Psoas muscle (tissue), 8 donors: ENCODE data around the gene ACE. TPM values are rescaled to one million over a fixed set of nuclear protein-coding genes. Genes with fewer than 3 reads are reported as not detected.

Experiments
- ATAC-seq, 4 donors: fragments of 200-7000 bp; cut with Tn5 transposase; one replicate each; pipeline ENCODE4 v1.9.1; 2020; ENCODE audit warnings: moderate library complexity in 3 of 4, mild to moderate bottlenecking in 2 of 4
- DNase-seq, 2 donors: peaks; one replicate each; pipeline ENCODE4 v3.0.0-alpha.2; 2020
- H3K27ac ChIP-seq: fragments of 200-600 bp; one replicate; pipeline ENCODE4 v1.8.0; 2022
- H3K27me3 ChIP-seq, 3 donors: fragments of 200-600 bp in 1 of 3; one replicate each; pipeline versions ENCODE4 v1.6.1 to v1.8.0; 2013 to 2022; ENCODE audit warnings: low read length in 2 of 3, mild to moderate bottlenecking in 2 of 3, moderate library complexity in 1 of 3; ENCODE audit not compliant: insufficient read depth in 3 of 3
- H3K36me3 ChIP-seq, 2 donors: fragments of 200-600 bp in 1 of 2; one replicate each; pipeline versions ENCODE4 v1.6.1 to v1.8.0; 2013 to 2022; ENCODE audit warnings: low read depth in 1 of 2, mild to moderate bottlenecking in 1 of 2, moderate library complexity in 1 of 2; ENCODE audit not compliant: insufficient read depth in 1 of 2
- H3K4me1 ChIP-seq: fragments of 200-600 bp; one replicate; pipeline ENCODE4 v1.8.0; 2022
- H3K4me3 ChIP-seq: fragments of 200-600 bp; one replicate; pipeline ENCODE4 v1.8.0; 2022; ENCODE audit warnings: mild to moderate bottlenecking
- H3K9me3 ChIP-seq: fragments of 200-600 bp; one replicate; pipeline ENCODE4 v1.8.0; 2022
- WGBS, 3 donors: extraction: QIAGEN DNeasy Blood & Tissue Kit; methylation state at CpG; one replicate each; pipeline versions ENCODE4 v1.1.6 to v1.1.7; 2013; 5-methylcytosine and 5-hydroxymethylcytosine counted together
- intact Hi-C, 2 donors: fragments of 100-400 bp; cut with DNase I; formaldehyde crosslinking; loops; one replicate each; pipeline versions ENCODE4 v1.11.0 to v1.14.2; 2022
- polyA plus RNA-seq, 3 donors: library from polyadenylated mRNA; stranded (reverse); fragments of 200-250 nt; gene quantifications; one replicate each; pipeline ENCODE4 v1.2.3, GENCODE V29; 2013
- total RNA-seq, 4 donors: library from RNA; stranded (reverse); fragmentation: NEBNext Ultra II Directional in 2 of 4; extraction: Animal tissue kit (Norgen Biotek cat#: 25700) in 2 of 4; gene quantifications; one replicate each; pipeline versions ENCODE4 v1.2.1 to v1.2.4, GENCODE V29; 2021 to 2023
- TF ChIP-seq, protein P1 (sequence below): fragments of 200-600 bp; IDR thresholded peaks from one replicate; pipeline ENCODE4 v1.8.0; 2022; ENCODE audit warnings: antibody characterized with exemption
- donor health status: healthy with polysubstance abuse.
- donor health status: DM: no; HTN: no; CAD: no; lungs with moderate emphysema.
- donor health status: Bipolar disorder and iron deficiency.
- donor health status: healthy.
- donor health status: DM: yes; HTN: yes; CAD: no.
- donor health status: DM: no; HTN: no; CAD: no.
- donor health status: DM: no; HTN: no; CAD: no.
- donor health status: DM: yes; HTN: yes; CAD: no.

ACE gene
- total and polyA plus RNA-seq, 7 donors: 0.82 to 12.5 (median 2.0) TPM

DNA sequence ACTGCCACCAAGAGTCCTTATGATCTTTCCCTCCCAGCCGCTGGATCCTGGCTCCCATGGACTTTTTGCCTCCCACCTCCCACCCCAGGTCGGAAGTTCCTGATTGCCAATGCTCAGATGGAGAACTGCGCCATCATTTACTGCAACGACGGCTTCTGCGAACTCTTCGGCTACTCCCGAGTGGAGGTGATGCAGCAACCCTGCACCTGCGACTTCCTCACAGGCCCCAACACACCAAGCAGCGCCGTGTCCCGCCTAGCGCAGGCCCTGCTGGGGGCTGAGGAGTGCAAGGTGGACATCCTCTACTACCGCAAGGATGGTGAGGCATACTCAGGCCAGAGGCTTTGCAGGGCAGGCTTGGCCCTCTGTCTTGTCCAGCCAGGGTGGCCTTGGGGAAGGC lies 47.2 kb downstream of the ACE start:
- no peak overlapping the region for H3K4me3 ChIP-seq
- peaks cover 0 to 26% (median 2%) of the 10 kb centered on the region in 3 donors for H3K27me3 ChIP-seq
- H3K36me3 ChIP-seq: no peaks in the 10 kb centered on the region
- H3K27ac ChIP-seq: no peak overlapping the region
- no peak for DNase-seq
- no peaks in the 10 kb centered on the region for H3K9me3 ChIP-seq
- TF ChIP-seq, protein P1, sequence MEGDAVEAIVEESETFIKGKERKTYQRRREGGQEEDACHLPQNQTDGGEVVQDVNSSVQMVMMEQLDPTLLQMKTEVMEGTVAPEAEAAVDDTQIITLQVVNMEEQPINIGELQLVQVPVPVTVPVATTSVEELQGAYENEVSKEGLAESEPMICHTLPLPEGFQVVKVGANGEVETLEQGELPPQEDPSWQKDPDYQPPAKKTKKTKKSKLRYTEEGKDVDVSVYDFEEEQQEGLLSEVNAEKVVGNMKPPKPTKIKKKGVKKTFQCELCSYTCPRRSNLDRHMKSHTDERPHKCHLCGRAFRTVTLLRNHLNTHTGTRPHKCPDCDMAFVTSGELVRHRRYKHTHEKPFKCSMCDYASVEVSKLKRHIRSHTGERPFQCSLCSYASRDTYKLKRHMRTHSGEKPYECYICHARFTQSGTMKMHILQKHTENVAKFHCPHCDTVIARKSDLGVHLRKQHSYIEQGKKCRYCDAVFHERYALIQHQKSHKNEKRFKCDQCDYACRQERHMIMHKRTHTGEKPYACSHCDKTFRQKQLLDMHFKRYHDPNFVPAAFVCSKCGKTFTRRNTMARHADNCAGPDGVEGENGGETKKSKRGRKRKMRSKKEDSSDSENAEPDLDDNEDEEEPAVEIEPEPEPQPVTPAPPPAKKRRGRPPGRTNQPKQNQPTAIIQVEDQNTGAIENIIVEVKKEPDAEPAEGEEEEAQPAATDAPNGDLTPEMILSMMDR: no peak
- ATAC-seq: no peak
- intact Hi-C loops: no loop called here
- no peaks in the 10 kb centered on the region for H3K4me1 ChIP-seq
- WGBS, 3 donors: 88 to 93% (median 88%) methylated on average over 14 of the region's 14 CpGs

DNA sequence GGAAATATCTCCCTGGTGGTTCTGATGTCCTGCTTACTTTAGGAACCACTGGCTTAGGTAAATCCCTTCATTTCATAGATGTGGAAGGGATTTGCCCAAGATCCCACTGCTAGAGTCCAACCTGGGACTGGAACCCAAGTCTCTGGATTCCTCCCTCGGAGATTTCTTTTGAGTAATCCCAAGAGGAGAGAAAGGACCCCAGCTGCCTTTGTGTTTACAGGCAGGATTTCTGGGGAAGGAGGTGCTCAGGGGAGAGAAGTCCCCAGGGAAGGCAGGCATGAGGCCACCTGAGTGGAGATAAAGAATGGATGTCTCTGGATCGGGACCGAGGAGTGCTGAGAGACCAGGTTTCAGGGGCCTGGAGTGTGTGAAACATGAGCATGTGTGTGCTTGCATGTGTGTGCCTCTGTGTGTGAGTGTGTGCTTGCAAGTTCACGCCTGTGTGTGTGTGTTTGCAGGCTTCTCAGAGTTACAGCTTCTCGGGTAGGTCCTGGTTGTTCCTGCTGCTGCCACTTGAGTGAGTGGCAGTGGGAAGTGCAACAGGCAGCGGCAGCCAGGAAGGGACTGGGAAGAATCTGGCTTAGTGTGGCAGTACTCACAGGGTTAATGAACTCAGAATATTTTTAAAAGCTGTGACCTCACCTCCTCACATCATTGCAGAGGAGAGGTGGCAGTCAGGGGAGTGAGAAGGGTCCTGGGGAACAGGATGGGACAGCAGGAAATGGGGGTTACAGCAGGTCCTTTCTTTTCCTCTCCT lies 48.5 kb downstream of the ACE start:
- H3K4me1 ChIP-seq: no peaks in the 10 kb centered on the region
- no peak for DNase-seq
- TF ChIP-seq, protein P1: no peak
- intact Hi-C loops: no loop called here
- no peaks in the 10 kb centered on the region for H3K9me3 ChIP-seq
- no peak for ATAC-seq
- no peaks in the 10 kb centered on the region for H3K36me3 ChIP-seq
- WGBS, 3 donors: 46 to 56% (median 54%) methylated on average over 6 of the region's 6 CpGs
- H3K27me3 ChIP-seq: peaks cover 0 to 26% (median 2%) of the 10 kb centered on the region in 3 donors
- no peak overlapping the region for H3K4me3 ChIP-seq
- H3K27ac ChIP-seq: no peak overlapping the region

DNA sequence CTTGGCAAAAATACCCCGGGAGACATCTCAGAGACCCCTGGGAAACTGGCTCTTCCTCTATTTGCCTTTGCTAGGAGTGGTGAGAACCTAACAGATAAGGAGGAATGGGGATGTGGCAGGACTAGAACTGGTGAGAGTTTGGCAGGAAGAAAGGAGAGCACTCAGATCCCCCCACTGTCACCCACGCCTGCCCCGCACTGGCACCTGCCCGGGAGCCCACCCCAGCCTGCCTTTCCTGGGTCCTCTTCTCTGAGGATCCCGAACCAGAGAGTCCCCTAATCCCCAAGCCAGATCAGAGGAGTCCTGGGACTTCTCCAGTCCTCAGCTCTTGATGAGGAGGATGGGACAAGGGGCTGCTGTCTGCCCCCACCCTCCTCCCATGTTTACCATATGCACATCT lies 50.0 kb downstream of the ACE start:
- Histone ChIP-seq H3K4me3 (no peak overlapping the region), H3K36me3 (no peaks in the 10 kb centered on the region), H3K27ac (no peak overlapping the region), H3K4me1 (no peaks in the 10 kb centered on the region), H3K9me3 (no peaks in the 10 kb centered on the region), H3K27me3 (peaks cover 0 to 23% (median 2%) of the 10 kb centered on the region in 3 donors)
- DNase-seq (peak in 1 of 2 donors; percentile 11), ATAC-seq (no peak)
- 72 to 75% (median 72%) methylated on average over 5 of the region's 5 CpGs for WGBS, 3 donors
- TF ChIP-seq, protein P1: no peak
- intact Hi-C loops: no loop called here

DNA sequence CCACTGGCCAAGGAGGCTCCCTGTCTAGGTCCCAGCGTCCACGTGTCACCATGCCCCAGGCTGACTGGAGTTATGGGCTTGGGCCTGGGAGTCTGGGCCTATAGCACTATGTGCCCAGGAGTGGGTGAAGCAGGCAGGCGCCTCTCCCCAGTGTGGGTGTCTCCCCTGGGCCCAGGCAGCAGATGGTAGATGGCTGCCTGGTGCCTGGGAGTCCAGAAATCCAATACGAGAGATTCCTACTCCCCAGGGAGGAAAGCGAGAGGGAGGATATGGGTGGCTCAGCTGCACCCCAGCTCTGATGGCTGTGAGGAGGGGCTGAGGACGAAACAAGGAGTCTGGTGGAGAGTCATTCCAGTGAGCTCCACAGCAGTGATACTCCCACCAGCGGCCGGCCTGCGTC lies 51.3 kb downstream of the ACE start:
- Histone ChIP-seq H3K36me3 (no peaks in the 10 kb centered on the region), H3K27ac (no peak overlapping the region), H3K4me3 (no peak overlapping the region), H3K27me3 (peaks cover 0 to 21% (median 2%) of the 10 kb centered on the region in 3 donors), H3K4me1 (no peaks in the 10 kb centered on the region), H3K9me3 (no peaks in the 10 kb centered on the region)
- no peak for ATAC-seq
- intact Hi-C loops: no loop called here
- DNase-seq: no peak
- 70 to 81% (median 78%) methylated on average over 9 of the region's 9 CpGs for WGBS, 3 donors
- TF ChIP-seq, protein P1: no peak
